ENCODE results near the gene LDB2.

The LDB2 gene

DNA sequence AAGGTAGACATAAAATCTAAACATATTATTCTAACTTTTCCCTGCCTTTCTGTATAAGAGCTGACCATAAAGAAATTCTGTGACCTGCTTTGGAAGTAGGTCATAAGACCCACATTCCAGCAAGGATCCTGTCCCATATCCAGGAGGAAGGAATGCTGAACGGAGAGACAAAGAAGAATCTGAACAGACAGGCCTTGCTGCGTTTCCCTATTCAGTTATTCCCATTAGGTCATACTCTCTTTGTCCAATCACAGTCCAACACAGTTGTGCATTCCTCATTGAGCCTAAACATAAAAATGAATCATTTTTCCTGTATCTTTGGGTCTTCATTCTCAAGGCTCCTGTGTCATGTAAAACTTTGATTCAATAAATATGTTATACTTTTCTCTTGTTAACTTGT is 384.6 kb downstream of the LDB2 start:
- no peak for DNase-seq (ENCODE audit: low spot score)
- in situ Hi-C loops (cut with MboI; ENCODE audit: low sequenced_read_pairs, unreplicated experiment) = no loop called here
- TF ChIP-seq, protein P1, sequence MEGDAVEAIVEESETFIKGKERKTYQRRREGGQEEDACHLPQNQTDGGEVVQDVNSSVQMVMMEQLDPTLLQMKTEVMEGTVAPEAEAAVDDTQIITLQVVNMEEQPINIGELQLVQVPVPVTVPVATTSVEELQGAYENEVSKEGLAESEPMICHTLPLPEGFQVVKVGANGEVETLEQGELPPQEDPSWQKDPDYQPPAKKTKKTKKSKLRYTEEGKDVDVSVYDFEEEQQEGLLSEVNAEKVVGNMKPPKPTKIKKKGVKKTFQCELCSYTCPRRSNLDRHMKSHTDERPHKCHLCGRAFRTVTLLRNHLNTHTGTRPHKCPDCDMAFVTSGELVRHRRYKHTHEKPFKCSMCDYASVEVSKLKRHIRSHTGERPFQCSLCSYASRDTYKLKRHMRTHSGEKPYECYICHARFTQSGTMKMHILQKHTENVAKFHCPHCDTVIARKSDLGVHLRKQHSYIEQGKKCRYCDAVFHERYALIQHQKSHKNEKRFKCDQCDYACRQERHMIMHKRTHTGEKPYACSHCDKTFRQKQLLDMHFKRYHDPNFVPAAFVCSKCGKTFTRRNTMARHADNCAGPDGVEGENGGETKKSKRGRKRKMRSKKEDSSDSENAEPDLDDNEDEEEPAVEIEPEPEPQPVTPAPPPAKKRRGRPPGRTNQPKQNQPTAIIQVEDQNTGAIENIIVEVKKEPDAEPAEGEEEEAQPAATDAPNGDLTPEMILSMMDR (IDR thresholded peaks at IDR 0.05; ENCODE audit: borderline replicate concordance, control extremely low read depth, extremely low read depth, insufficient read depth, missing control alignments) = no peak

DNA sequence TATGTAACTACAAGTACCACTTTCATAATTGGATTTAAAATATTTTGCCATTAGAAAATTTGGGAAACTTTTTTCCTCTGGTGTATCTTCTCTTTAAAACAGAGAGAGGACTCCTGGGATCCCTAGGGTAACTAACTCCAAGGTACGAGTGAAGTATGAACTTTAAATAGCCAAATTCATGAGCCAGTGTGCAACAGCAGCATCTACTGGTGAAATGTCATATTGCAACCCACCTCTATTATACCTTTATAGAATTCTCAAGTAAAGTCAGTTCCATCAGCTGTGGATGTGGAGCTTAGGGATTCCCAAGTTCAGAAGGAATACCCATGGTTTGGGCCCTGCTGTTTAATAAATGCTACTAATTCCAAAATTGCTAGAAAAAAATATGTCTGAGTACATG is 389.5 kb downstream of the LDB2 start:
- DNase-seq (ENCODE audit: low spot score) = no peak
- in situ Hi-C loops (cut with MboI; ENCODE audit: low sequenced_read_pairs, unreplicated experiment) = no loop called here
- TF ChIP-seq, protein P1 (IDR thresholded peaks at IDR 0.05; ENCODE audit: borderline replicate concordance, control extremely low read depth, extremely low read depth, insufficient read depth, missing control alignments) = no peak

DNA sequence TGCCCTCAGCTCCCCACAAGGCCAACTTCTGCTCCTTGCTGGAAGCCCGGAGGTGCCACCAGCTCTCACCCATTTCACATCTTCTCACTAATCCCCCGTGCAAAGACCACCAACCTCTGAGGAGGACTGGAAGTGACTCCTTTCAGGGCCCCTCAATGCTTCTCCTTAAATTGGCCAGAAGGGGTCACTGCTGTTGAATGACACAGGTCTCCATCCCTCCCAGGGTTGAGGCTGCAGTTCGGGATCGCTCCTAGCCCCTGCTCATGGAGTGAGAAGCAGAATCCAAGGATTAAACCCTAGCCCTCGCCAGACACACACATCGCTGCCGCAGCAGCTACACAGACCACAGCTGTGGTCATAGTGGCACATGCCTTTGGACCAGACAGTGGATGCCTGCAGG is 392.7 kb downstream of the LDB2 start:
- TF ChIP-seq, protein P1 (IDR thresholded peaks at IDR 0.05; ENCODE audit: borderline replicate concordance, control extremely low read depth, extremely low read depth, insufficient read depth, missing control alignments) = no peak
- in situ Hi-C loops (cut with MboI; ENCODE audit: low sequenced_read_pairs, unreplicated experiment) = no loop called here
- no peak for DNase-seq (ENCODE audit: low spot score)

DNA sequence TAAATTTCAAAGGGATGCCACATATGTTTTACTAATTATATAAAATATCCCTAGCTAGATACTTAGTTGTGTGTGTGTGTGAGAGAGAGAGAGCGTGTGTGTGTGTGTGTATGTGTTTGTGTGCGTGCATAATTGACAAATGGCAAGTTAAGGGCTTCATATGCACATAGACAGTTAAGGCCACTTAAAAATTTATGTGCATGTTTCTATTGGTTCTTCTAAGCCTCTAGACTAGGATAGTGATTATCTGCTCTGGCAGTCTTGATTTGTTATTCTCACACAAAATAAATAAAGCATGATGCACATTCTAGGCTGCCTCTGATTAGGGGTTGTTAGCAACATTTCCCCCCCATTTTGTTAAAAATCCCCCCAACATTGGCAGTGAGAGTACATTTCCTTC is 393.2 kb downstream of the LDB2 start:
- TF ChIP-seq, protein P1 (IDR thresholded peaks at IDR 0.05; ENCODE audit: borderline replicate concordance, control extremely low read depth, extremely low read depth, insufficient read depth, missing control alignments) = no peak
- DNase-seq (ENCODE audit: low spot score) = no peak
- in situ Hi-C loops (cut with MboI; ENCODE audit: low sequenced_read_pairs, unreplicated experiment) = no loop called here

DNA sequence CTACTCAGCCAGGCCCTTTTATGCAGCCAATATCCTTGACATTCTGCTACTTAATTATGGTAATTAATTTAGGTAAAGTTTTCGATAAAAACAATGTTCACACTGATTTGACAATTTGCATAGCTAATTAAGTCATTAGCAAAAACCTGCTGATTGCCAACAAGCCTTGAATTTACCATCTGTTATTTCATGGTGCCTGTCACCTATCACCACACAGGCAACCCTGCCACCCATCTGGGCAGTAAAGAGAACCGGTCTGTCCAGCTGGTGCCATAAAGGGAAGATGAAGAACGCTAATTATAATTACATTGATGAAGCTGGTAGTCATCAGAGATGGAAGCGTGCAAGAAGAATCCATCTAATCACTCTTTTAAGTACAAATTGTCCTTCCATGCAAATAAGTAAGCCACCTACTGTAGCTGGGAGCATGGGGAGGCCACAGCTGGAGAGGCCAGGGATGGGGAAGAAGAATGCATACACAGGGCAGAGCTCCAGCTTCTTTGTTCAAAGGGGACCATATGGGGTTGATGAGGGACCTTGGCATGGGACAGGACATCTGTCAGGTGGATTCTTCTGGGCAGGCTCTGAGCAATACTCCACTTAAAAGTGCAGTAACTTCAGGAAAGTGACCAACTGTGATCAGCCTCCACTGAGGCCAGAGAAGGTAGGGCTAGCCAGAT is 394.9 kb downstream of the LDB2 start:
- TF ChIP-seq, protein P1 (IDR thresholded peaks at IDR 0.05; ENCODE audit: borderline replicate concordance, control extremely low read depth, extremely low read depth, insufficient read depth, missing control alignments) = no peak
- in situ Hi-C loops (cut with MboI; ENCODE audit: low sequenced_read_pairs, unreplicated experiment) = no loop called here
- DNase-seq (ENCODE audit: low spot score) = no peak

DNA sequence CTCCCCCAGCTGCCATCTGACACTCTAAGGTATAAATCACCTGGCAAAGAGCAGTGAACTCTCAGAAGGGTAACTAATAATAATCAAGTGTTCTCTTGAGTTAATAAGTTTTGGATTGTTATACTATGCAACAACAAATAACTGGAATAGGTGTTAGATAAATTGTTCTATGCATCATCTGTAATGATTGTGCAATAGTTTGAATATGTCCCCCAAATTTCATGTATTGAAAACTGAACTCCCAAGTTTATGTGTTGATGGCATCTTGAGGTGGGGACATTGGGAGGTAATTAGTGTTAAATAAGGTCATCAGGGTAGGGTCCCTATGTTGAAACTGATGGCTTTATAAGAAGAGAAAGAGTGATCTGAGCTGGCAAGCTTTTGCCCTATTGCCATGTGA is 399.5 kb downstream of the LDB2 start:
- in situ Hi-C loops (cut with MboI; ENCODE audit: low sequenced_read_pairs, unreplicated experiment) = no loop called here
- TF ChIP-seq, protein P1 (IDR thresholded peaks at IDR 0.05; ENCODE audit: borderline replicate concordance, control extremely low read depth, extremely low read depth, insufficient read depth, missing control alignments) = no peak
- no peak for DNase-seq (ENCODE audit: low spot score)

Measured in GM13976 (cell line).